Common myeloid progenitor, CD34-positive (primary cell): ENCODE results near the gene GRIP1.

ENCODE experiments used
- CTCF ChIA-PET: fragments of 350-600 bp; sonication (Branson Sonifier 250); formaldehyde crosslinking; loops from one replicate; lab custom pipeline; 2021; ENCODE audit warnings: antibody characterized with exemption; lab: Charles Lee
- POLR2A ChIA-PET: fragments of 350-600 bp; sonication (Branson Sonifier 250); formaldehyde crosslinking; loops from one replicate; lab custom pipeline; 2021; ENCODE audit warnings: antibody characterized with exemption; lab: Charles Lee
- DNase-seq, 3 donors: peaks; one replicate each; pipeline versions ENCODE4 v3.0.0 to v3.0.0-alpha.2; 2013
- H3K27ac ChIP-seq, 2 experiments: 1 replicate in 1 of 2; 2 replicates in 1 of 2; pipeline ENCODE4 v1.7.0; 2013; ENCODE audit warnings: inconsistent platforms in 2 of 2, low read length in 2 of 2, mild to moderate bottlenecking in 2 of 2, low read depth in 1 of 2, moderate library complexity in 1 of 2; ENCODE audit not compliant: severe bottlenecking in 2 of 2, insufficient read depth in 1 of 2, poor library complexity in 1 of 2
- H3K27me3 ChIP-seq, 5 experiments: replicated peaks in 2 of 5; 1 replicate in 3 of 5; 2 replicates in 2 of 5; pipeline versions ENCODE4 v1.6.1 to v1.7.0; 2013; ENCODE audit warnings: low read length in 4 of 5, mild to moderate bottlenecking in 2 of 5, moderate library complexity in 2 of 5, inconsistent platforms in 1 of 5; ENCODE audit not compliant: insufficient read depth in 5 of 5, control insufficient read depth in 4 of 5
- H3K36me3 ChIP-seq, 4 experiments: 1 replicate in 2 of 4; 2 replicates in 2 of 4; pipeline versions ENCODE4 v1.6.1 to v1.7.0; 2013; ENCODE audit warnings: low read length in 3 of 4, control low read depth in 1 of 4, mild to moderate bottlenecking in 1 of 4; ENCODE audit not compliant: control insufficient read depth in 4 of 4, insufficient read depth in 4 of 4
- H3K4me1 ChIP-seq, 4 experiments: 1 replicate in 3 of 4; 2 replicates in 1 of 4; pipeline versions ENCODE4 v1.6.1 to v1.7.1; 2013; ENCODE audit warnings: low read length in 3 of 4, mild to moderate bottlenecking in 3 of 4, control low read depth in 1 of 4, inconsistent platforms in 1 of 4, moderate library complexity in 1 of 4; ENCODE audit not compliant: control insufficient read depth in 4 of 4, insufficient read depth in 4 of 4; ENCODE audit errors: control extremely low read depth in 1 of 4
- H3K4me3 ChIP-seq, 7 experiments: 1 replicate in 4 of 7; 2 replicates in 3 of 7; pipeline versions ENCODE4 v1.5.1 to v1.7.0; 2013; ENCODE audit warnings: mild to moderate bottlenecking in 7 of 7, low read length in 6 of 7, moderate library complexity in 6 of 7, inconsistent platforms in 2 of 7, low read depth in 2 of 7, control low read depth in 1 of 7; ENCODE audit not compliant: insufficient read depth in 4 of 7, control insufficient read depth in 1 of 7; ENCODE audit errors: extremely low read depth in 1 of 7
- H3K9me3 ChIP-seq, 5 experiments: 1 replicate in 4 of 5; 2 replicates in 1 of 5; pipeline versions ENCODE4 v1.6.1 to v1.7.1; 2013; ENCODE audit warnings: low read length in 4 of 5, mild to moderate bottlenecking in 2 of 5, inconsistent platforms in 1 of 5, low read depth in 1 of 5, moderate library complexity in 1 of 5; ENCODE audit not compliant: control insufficient read depth in 4 of 5, insufficient read depth in 2 of 5; ENCODE audit errors: control extremely low read depth in 1 of 5
- WGBS: methylation state at CpG from one replicate; pipeline ENCODE4 v1.1.5; 2013; ENCODE audit not compliant: insufficient coverage; 5-methylcytosine and 5-hydroxymethylcytosine counted together

The GRIP1 gene

GRCh38 chr12:66617991-66618390 lies 60.9 kb downstream of the GRIP1 start:
- Histone ChIP-seq H3K36me3 (no peaks in the 10 kb centered on the region), H3K9me3 (no peaks in the 10 kb centered on the region), H3K4me3 (no peak overlapping the region), H3K4me1 (peaks cover 0 to 20% (median 9%) of the 10 kb centered on the region in 4 experiments), H3K27ac (no peak overlapping the region), H3K27me3 (no peaks in the 10 kb centered on the region)
- no peak for DNase-seq
- no CpG with 5 or more reads among the region's 3 CpGs for WGBS
- CTCF ChIA-PET, result no interaction called here
- POLR2A ChIA-PET, result no interaction called here

GRCh38 chr12:66612090-66612775 lies 66.6 kb downstream of the GRIP1 start:
- Histone ChIP-seq H3K4me1 (no peaks in the 10 kb centered on the region), H3K4me3 (no peak overlapping the region), H3K27me3 (no peaks in the 10 kb centered on the region), H3K36me3 (no peaks in the 10 kb centered on the region), H3K27ac (no peak overlapping the region), H3K9me3 (no peaks in the 10 kb centered on the region)
- no peak for DNase-seq
- CTCF ChIA-PET, result no interaction called here
- POLR2A ChIA-PET, result no interaction called here

GRCh38 chr12:66607147-66607546 lies 71.7 kb downstream of the GRIP1 start:
- no peak overlapping the region for H3K4me3 ChIP-seq
- ChIA-PET CTCF (no interaction called here), POLR2A (no interaction called here)
- no peaks in the 10 kb centered on the region for H3K4me1 ChIP-seq
- DNase-seq, result no peak
- H3K9me3 ChIP-seq, result no peaks in the 10 kb centered on the region
- H3K27me3 ChIP-seq, result no peaks in the 10 kb centered on the region
- no peaks in the 10 kb centered on the region for H3K36me3 ChIP-seq
- no peak overlapping the region for H3K27ac ChIP-seq

GRCh38 chr12:66605293-66605692 lies 73.6 kb downstream of the GRIP1 start:
- ChIA-PET CTCF (no interaction called here), POLR2A (no interaction called here)
- DNase-seq, result no peak
- Histone ChIP-seq H3K27ac (no peak overlapping the region), H3K27me3 (no peaks in the 10 kb centered on the region), H3K36me3 (no peaks in the 10 kb centered on the region), H3K4me1 (no peaks in the 10 kb centered on the region), H3K9me3 (no peaks in the 10 kb centered on the region), H3K4me3 (no peak overlapping the region)
- 100% methylated on average over 1 of the region's 5 CpGs for WGBS

GRCh38 chr12:66603981-66604479 lies 74.8 kb downstream of the GRIP1 start:
- no peak overlapping the region for H3K4me3 ChIP-seq
- no peaks in the 10 kb centered on the region for H3K9me3 ChIP-seq
- no peaks in the 10 kb centered on the region for H3K4me1 ChIP-seq
- H3K27ac ChIP-seq, result no peak overlapping the region
- DNase-seq, result no peak
- ChIA-PET CTCF (no interaction called here), POLR2A (no interaction called here)
- 100% methylated on average over 3 of the region's 3 CpGs for WGBS
- no peaks in the 10 kb centered on the region for H3K36me3 ChIP-seq
- H3K27me3 ChIP-seq, result no peaks in the 10 kb centered on the region

GRCh38 chr12:66603461-66603860 lies 75.4 kb downstream of the GRIP1 start:
- Histone ChIP-seq H3K27ac (no peak overlapping the region), H3K27me3 (no peaks in the 10 kb centered on the region), H3K4me1 (no peaks in the 10 kb centered on the region), H3K9me3 (no peaks in the 10 kb centered on the region), H3K36me3 (no peaks in the 10 kb centered on the region), H3K4me3 (no peak overlapping the region)
- WGBS, result 100% methylated on average over 2 of the region's 2 CpGs
- CTCF ChIA-PET, result no interaction called here
- no peak for DNase-seq
- POLR2A ChIA-PET, result no interaction called here

GRCh38 chr12:66602483-66603143 lies 76.3 kb downstream of the GRIP1 start:
- ChIA-PET CTCF (no interaction called here), POLR2A (no interaction called here)
- WGBS, result no CpG with 5 or more reads among the region's 1 CpG

More at GRCh38 chr12:66602483-66603143, 76.3 kb downstream of the GRIP1 start:
- H3K27me3 ChIP-seq, result no peaks in the 10 kb centered on the region
- H3K4me1 ChIP-seq, result no peaks in the 10 kb centered on the region
- H3K9me3 ChIP-seq, result no peaks in the 10 kb centered on the region
- no peak for DNase-seq
- H3K4me3 ChIP-seq, result no peak overlapping the region
- no peaks in the 10 kb centered on the region for H3K36me3 ChIP-seq
- H3K27ac ChIP-seq, result no peak overlapping the region
